Stimulated activated memory B cell treated with anti-CD40 and anti-IgM and Interleukin-4, amounts not matched to agents 10 μg/mL and 1 μg/mL and 100 μg/mL, for 72 hours (primary cell): Measurements from ENCODE around the gene TOX4.
A peak's percentile ranks its signal among the peaks of the same experiment; 100 is the strongest.

Source experiments
- ATAC-seq: fragments of 150-1000 bp; cut with Tn5 transposase; 2 replicates; pipeline ENCODE4 v1.10.0; 2021
- H3K27ac Mint-ChIP-seq: one replicate; pipeline ENCODE4 v1.8.0; 2022; ENCODE audit warnings: mild to moderate bottlenecking, mixed read lengths
- H3K27me3 Mint-ChIP-seq: one replicate; pipeline ENCODE4 v1.8.0; 2022; ENCODE audit warnings: mixed read lengths
- H3K36me3 Mint-ChIP-seq: one replicate; pipeline ENCODE4 v1.8.0; 2022; ENCODE audit warnings: mixed read lengths
- H3K4me1 Mint-ChIP-seq: one replicate; pipeline ENCODE4 v1.8.0; 2022; ENCODE audit warnings: mixed read lengths
- H3K4me3 Mint-ChIP-seq: one replicate; pipeline ENCODE4 v1.8.0; 2022; ENCODE audit warnings: mild to moderate bottlenecking, moderate library complexity, mixed read lengths
- H3K9me3 Mint-ChIP-seq: one replicate; pipeline ENCODE4 v1.8.0; 2022; ENCODE audit warnings: mixed read lengths

TOX4 gene

GRCh38 chr14:21523203-21523602 lies 46.2 kb downstream of the TOX4 start:
- ATAC-seq = no peak
- no peak overlapping the region for H3K4me3 Mint-ChIP-seq
- no peak overlapping the region for H3K27ac Mint-ChIP-seq
- no peaks in the 10 kb centered on the region for H3K9me3 Mint-ChIP-seq
- H3K4me1 Mint-ChIP-seq = peaks cover 6% of the 10 kb centered on the region
- peaks cover 4% of the 10 kb centered on the region for H3K27me3 Mint-ChIP-seq
- H3K36me3 Mint-ChIP-seq = no peaks in the 10 kb centered on the region

GRCh38 chr14:21524575-21525490 lies 47.8 kb downstream of the TOX4 start:
- Mint-ChIP-seq H3K4me1 (peaks cover 6% of the 10 kb centered on the region), H3K9me3 (no peaks in the 10 kb centered on the region), H3K27ac (no peak overlapping the region), H3K27me3 (no peaks in the 10 kb centered on the region), H3K36me3 (no peaks in the 10 kb centered on the region), H3K4me3 (peak overlapping the region; percentile 68)
- ATAC-seq = no peak

GRCh38 chr14:21525571-21525961 lies 48.6 kb downstream of the TOX4 start:
- ATAC-seq = no peak
- no peaks in the 10 kb centered on the region for H3K27me3 Mint-ChIP-seq
- peak overlapping the region; percentile 62 for H3K27ac Mint-ChIP-seq
- H3K4me1 Mint-ChIP-seq = peaks cover 6% of the 10 kb centered on the region
- peak overlapping the region; percentile 68 for H3K4me3 Mint-ChIP-seq
- H3K9me3 Mint-ChIP-seq = no peaks in the 10 kb centered on the region
- no peaks in the 10 kb centered on the region for H3K36me3 Mint-ChIP-seq

- Mint-ChIP-seq H3K27me3 (no peaks in the 10 kb centered on the region), H3K4me3 (peak within 1 kb of the TSS; percentile 68), H3K27ac (peak within 1 kb of the TSS; percentile 62), H3K36me3 (no peaks in the 10 kb centered on the region), H3K9me3 (no peaks in the 10 kb centered on the region), H3K4me1 (peaks cover 6% of the 10 kb centered on the region)
- peak; percentile 51 for ATAC-seq
Measured at GRCh38 chr14:21525962-21526671, 49.1 kb downstream of the TOX4 start, which contains the start of gene SALL2. SALL2 (minus strand) TSS chr14:21526346; CDS start chr14:21526127, 219 bp downstream.

- ATAC-seq = no peak
- H3K9me3 Mint-ChIP-seq = no peaks in the 10 kb centered on the region
- H3K36me3 Mint-ChIP-seq = no peaks in the 10 kb centered on the region
- H3K4me1 Mint-ChIP-seq = peaks cover 6% of the 10 kb centered on the region
- peak overlapping the region; percentile 68 for H3K4me3 Mint-ChIP-seq
- H3K27me3 Mint-ChIP-seq = no peaks in the 10 kb centered on the region
- peak overlapping the region; percentile 62 for H3K27ac Mint-ChIP-seq
Measured at GRCh38 chr14:21526672-21527317, 49.8 kb downstream of the TOX4 start.

DNA sequence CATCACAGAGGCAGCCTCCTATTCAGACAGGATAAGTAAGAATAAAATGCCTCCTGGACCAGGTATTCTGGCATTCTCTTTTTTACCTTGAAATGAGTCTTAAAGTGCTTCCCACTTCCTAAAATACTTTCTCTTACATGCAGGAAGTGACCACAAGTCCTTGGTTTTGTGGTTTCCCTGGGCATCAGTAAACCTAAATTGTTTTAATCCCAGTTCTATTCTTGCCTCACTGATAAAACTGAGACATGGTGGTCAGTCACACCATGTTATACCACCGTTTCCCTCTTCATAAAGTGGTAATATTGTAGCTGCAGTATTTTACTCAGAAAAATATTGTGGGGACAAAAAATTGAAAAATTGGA lies 50.3 kb downstream of the TOX4 start:
- Mint-ChIP-seq H3K4me1 (peaks cover 6% of the 10 kb centered on the region), H3K9me3 (no peaks in the 10 kb centered on the region), H3K27ac (no peak overlapping the region), H3K27me3 (no peaks in the 10 kb centered on the region), H3K36me3 (no peaks in the 10 kb centered on the region), H3K4me3 (peak overlapping the region; percentile 68)
- no peak for ATAC-seq

DNA sequence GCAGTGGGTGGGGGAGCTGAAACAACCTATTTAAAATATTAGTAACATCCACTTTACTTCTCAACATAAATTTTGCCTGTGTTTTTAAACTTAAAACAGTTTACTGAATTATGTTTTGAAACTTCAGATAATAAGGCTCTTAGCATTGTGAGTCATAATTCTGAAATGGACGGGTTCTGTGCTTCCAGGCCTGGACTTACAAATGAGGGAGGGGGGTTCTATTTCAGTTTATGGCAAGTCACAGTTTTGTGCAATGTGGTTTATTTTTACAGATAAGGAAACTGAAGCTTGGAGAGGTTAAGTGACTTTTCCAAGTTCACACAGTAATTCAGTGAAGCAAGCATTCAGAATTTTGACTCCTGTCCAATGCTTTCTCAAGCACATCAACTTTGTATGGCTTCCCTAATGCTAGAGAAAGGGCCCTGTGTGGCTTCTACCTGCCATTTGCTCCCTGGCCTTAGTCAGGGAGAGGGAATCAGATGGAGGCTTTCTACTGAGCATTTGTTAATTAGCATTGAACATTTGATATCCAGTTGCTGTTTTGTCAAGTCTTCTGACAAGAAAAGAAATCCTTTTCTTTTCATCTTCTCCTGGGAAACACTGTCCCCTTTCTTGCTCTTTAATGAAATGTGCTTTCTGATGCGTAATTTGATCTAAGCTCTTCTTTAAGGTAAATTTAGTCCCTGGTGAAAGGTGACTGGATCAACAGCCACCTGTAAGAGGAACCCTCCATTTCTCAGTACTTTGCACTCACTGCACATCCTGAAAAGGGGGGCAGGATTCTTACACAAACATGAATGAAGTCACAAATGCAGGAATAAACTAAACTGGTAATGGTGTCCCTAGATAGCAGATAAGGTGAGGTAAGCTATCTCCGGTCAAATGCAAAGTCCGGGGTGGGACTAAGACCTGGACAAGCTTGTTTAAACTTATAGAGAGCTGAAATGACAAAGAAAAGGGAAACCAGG lies 51.7 kb downstream of the TOX4 start:
- H3K4me1 Mint-ChIP-seq = peaks cover 6% of the 10 kb centered on the region
- H3K4me3 Mint-ChIP-seq = no peak overlapping the region
- ATAC-seq = no peak
- H3K27me3 Mint-ChIP-seq = no peaks in the 10 kb centered on the region
- H3K9me3 Mint-ChIP-seq = no peaks in the 10 kb centered on the region
- no peaks in the 10 kb centered on the region for H3K36me3 Mint-ChIP-seq
- no peak overlapping the region for H3K27ac Mint-ChIP-seq

GRCh38 chr14:21529515-21529914 lies 52.5 kb downstream of the TOX4 start:
- no peak overlapping the region for H3K4me3 Mint-ChIP-seq
- H3K4me1 Mint-ChIP-seq = peaks cover 6% of the 10 kb centered on the region
- no peaks in the 10 kb centered on the region for H3K9me3 Mint-ChIP-seq
- no peaks in the 10 kb centered on the region for H3K36me3 Mint-ChIP-seq
- H3K27me3 Mint-ChIP-seq = peaks cover 6% of the 10 kb centered on the region
- no peak for ATAC-seq
- H3K27ac Mint-ChIP-seq = no peak overlapping the region

GRCh38 chr14:21533294-21533693 lies 56.3 kb downstream of the TOX4 start:
- no peak overlapping the region for H3K4me3 Mint-ChIP-seq
- no peaks in the 10 kb centered on the region for H3K9me3 Mint-ChIP-seq
- peaks cover 13% of the 10 kb centered on the region for H3K4me1 Mint-ChIP-seq
- ATAC-seq = no peak
- H3K27me3 Mint-ChIP-seq = peaks cover 39% of the 10 kb centered on the region
- H3K27ac Mint-ChIP-seq = no peak overlapping the region
- no peaks in the 10 kb centered on the region for H3K36me3 Mint-ChIP-seq

DNA sequence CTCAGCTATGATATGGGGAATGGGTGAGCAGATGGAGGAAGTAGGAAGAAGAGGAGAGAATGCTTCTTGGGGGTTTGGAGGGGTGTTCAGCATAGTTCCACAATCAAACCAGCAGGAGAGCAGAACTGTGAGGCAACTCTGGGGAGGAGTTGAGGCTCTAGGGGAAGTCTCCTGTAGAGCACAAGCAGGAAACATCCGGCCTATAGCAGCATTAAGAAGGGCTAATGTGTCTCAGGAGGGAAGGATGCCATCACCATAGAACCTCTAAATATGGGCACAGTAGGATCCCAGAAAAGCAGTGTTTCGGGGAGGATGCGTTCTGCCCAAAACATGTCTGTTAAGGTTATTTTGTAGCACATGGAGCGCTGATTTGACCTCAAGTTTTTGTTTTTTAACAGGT lies 57.6 kb downstream of the TOX4 start:
- Mint-ChIP-seq H3K4me3 (no peak overlapping the region), H3K27me3 (peaks cover 52% of the 10 kb centered on the region), H3K9me3 (no peaks in the 10 kb centered on the region), H3K27ac (no peak overlapping the region), H3K4me1 (peaks cover 13% of the 10 kb centered on the region), H3K36me3 (no peaks in the 10 kb centered on the region)
- no peak for ATAC-seq

- ATAC-seq = no peak
- Mint-ChIP-seq H3K9me3 (no peaks in the 10 kb centered on the region), H3K27ac (no peak overlapping the region), H3K27me3 (peaks cover 55% of the 10 kb centered on the region), H3K36me3 (no peaks in the 10 kb centered on the region), H3K4me1 (peaks cover 13% of the 10 kb centered on the region), H3K4me3 (no peak overlapping the region)
Measured at GRCh38 chr14:21535545-21536417, 58.8 kb downstream of the TOX4 start.

DNA sequence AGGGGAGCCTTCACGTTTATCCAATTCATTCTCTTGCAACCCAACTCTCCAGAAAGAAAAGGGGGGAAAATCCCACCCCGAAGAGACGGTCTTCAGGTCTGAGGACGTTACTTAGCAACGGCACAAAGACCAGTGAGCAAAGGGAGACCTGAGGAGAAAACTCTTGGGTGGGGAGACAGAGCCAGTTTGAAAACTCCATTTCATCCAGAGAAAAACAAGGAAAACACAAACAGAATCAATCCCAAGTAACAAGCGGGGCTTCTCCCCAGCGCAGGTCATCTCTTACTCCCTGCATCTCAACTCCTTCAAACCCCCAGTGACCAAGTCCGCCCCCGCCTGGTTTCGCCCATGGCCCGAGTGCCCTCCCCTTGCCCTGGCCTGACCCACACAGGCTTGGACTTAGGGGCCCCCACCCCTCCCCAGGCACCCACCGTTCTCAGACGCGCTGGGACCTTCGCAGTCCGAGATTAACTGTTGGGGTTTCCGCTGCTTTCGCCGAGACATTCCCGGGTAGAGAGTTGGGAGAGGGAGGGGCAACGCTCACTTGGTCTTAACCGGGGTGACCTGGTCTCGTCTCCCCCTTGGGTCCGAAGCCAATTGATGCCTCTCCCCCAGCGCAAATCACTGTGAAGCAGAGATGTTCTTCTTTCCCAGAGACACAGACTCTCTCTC lies 59.6 kb downstream of the TOX4 start:
- no peaks in the 10 kb centered on the region for H3K9me3 Mint-ChIP-seq
- no peaks in the 10 kb centered on the region for H3K36me3 Mint-ChIP-seq
- H3K27me3 Mint-ChIP-seq = peaks cover 55% of the 10 kb centered on the region
- ATAC-seq = no peak
- H3K27ac Mint-ChIP-seq = no peak overlapping the region
- H3K4me1 Mint-ChIP-seq = peaks cover 13% of the 10 kb centered on the region
- peak overlapping the region; percentile 22 for H3K4me3 Mint-ChIP-seq

GRCh38 chr14:21537090-21537424 lies 60.1 kb downstream of the TOX4 start:
- H3K36me3 Mint-ChIP-seq = no peaks in the 10 kb centered on the region
- no peak overlapping the region for H3K27ac Mint-ChIP-seq
- H3K27me3 Mint-ChIP-seq = peaks cover 55% of the 10 kb centered on the region
- no peak for ATAC-seq
- peaks cover 13% of the 10 kb centered on the region for H3K4me1 Mint-ChIP-seq
- H3K9me3 Mint-ChIP-seq = no peaks in the 10 kb centered on the region
- H3K4me3 Mint-ChIP-seq = peak overlapping the region; percentile 22
